HepG2 (cell line): ENCODE measurements around the gene SEMA3F. TPM values are rescaled to one million over a fixed set of nuclear protein-coding genes. Genes with fewer than 3 reads are reported as not detected.

Source experiments
- ATF7-NPFF ChIP-seq: sonication (generic); formaldehyde crosslinking; IDR thresholded peaks from 2 replicates; pipeline ENCODE4 v1.8.1; 2023; ENCODE audit warnings: mild to moderate bottlenecking, low read depth, missing genetic modification reagents, moderate library complexity
- CEBPB ChIP-seq: IDR thresholded peaks from 2 replicates; pipeline ENCODE4 v1.6.1; 2011; ENCODE audit warnings: low read depth, low read length, improper control_type of control experiment, borderline replicate concordance
- MAF1 ChIP-seq: sonication (generic); formaldehyde crosslinking; IDR thresholded peaks from 2 replicates; pipeline ENCODE4 v1.5.0; 2020; ENCODE audit warnings: missing genetic modification reagents, borderline replicate concordance
- PHB2 ChIP-seq: fragments of 450-650 bp; IDR thresholded peaks from 2 replicates; pipeline ENCODE4 v1.6.1; 2018; ENCODE audit not compliant: partially characterized antibody
- RERE ChIP-seq: IDR thresholded peaks from 2 replicates; pipeline ENCODE4 v1.6.1; 2016; ENCODE audit warnings: low read depth, missing genetic modification reagents, missing compliant biosample characterization
- SYNCRIP ChIP-seq: fragments of 200-400 bp; formaldehyde crosslinking; IDR thresholded peaks from 2 replicates; pipeline ENCODE4 v1.6.1; 2018; ENCODE audit warnings: mild to moderate bottlenecking, low read depth, low read length; ENCODE audit not compliant: insufficient read depth
- THAP9 ChIP-seq: sonication (generic); formaldehyde crosslinking; IDR thresholded peaks from 2 replicates; pipeline ENCODE4; 2020; ENCODE audit warnings: missing genetic modification reagents, mild to moderate bottlenecking, borderline replicate concordance
- USF2 ChIP-seq, 2 experiments: sonication (generic) in 1 of 2; formaldehyde crosslinking in 1 of 2; IDR thresholded peaks; 2 replicates each; pipeline versions ENCODE4 v1.5.1 to v1.6.1; 2011 to 2020; ENCODE audit warnings: borderline replicate concordance in 1 of 2, low read depth in 1 of 2, low read length in 1 of 2, mild to moderate bottlenecking in 1 of 2, missing genetic modification reagents in 1 of 2, moderate library complexity in 1 of 2
- ZNF121 ChIP-seq: sonication (generic); formaldehyde crosslinking; IDR thresholded peaks from 2 replicates; pipeline ENCODE4 v1.5.0; 2020; ENCODE audit warnings: mild to moderate bottlenecking, missing genetic modification reagents
- ZNF280B ChIP-seq: sonication (generic); formaldehyde crosslinking; IDR thresholded peaks from 2 replicates; pipeline ENCODE4 v1.5.0; 2020; ENCODE audit warnings: missing genetic modification reagents, mild to moderate bottlenecking, borderline replicate concordance
- ZNF343 ChIP-seq: sonication (generic); formaldehyde crosslinking; IDR thresholded peaks from 2 replicates; pipeline ENCODE4 v1.4.0; 2020; ENCODE audit warnings: mild to moderate bottlenecking, missing genetic modification reagents
- ZNF530 ChIP-seq: sonication (generic); formaldehyde crosslinking; IDR thresholded peaks from 2 replicates; pipeline ENCODE4 v1.5.0; 2020; ENCODE audit warnings: low read depth, mild to moderate bottlenecking, missing genetic modification reagents
- ZNF746 ChIP-seq: sonication (generic); formaldehyde crosslinking; IDR thresholded peaks from 2 replicates; pipeline ENCODE4 v1.8.0; 2022; ENCODE audit warnings: mild to moderate bottlenecking, missing genetic modification reagents
- ZNF781 ChIP-seq: sonication (generic); formaldehyde crosslinking; IDR thresholded peaks from 2 replicates; pipeline ENCODE4 v1.5.1; 2020; ENCODE audit warnings: borderline replicate concordance, mild to moderate bottlenecking, missing genetic modification reagents; ENCODE audit errors: not compliant biosample characterization
- polyA plus RNA-seq, 8 experiments: library from polyadenylated mRNA; depleted of rRNA in 3 of 8; stranded (reverse) in 7 of 8; unstranded in 1 of 8; fragments of >200 nt; fragmentation: Illumina TruSeq in 4 of 8; extraction: Trizol in 4 of 8; gene quantifications; 2 replicates each; pipeline versions ENCODE4 v1.2.1 to v1.2.3, GENCODE V29; 2011 to 2016; ENCODE audit warnings: low read depth in 4 of 8, missing spikeins in 1 of 8, mixed read lengths in 1 of 8; ENCODE audit not compliant: insufficient read depth in 1 of 8
- total RNA-seq, 5 experiments: library from RNA; depleted of rRNA; stranded (reverse); fragments of >200 nt; fragmentation: Illumina TruSeq; extraction: Trizol; gene quantifications; 2 replicates each; pipeline ENCODE4 v1.2.3, GENCODE V29; 2016; ENCODE audit warnings: low read depth in 1 of 5

The SEMA3F gene
- total and polyA plus RNA-seq, 2 of the 13 experiments (the other 11 are each of a cell fraction or from before 2014, with no cell fraction given) = 7.6 to 17.2 TPM

GRCh38 chr3:50201573-50202315 lies 46.6 kb downstream of the SEMA3F start (continued):
- TF ChIP-seq RERE (CRISPR knock-in tag) = no peak
- TF ChIP-seq USF2 (IDR thresholded peaks at IDR 0.05; ENCODE audit: low read depth, low read length) = peak; percentile 35; the same call in 1 of the 2 replicates
- peak; percentile 83 for TF ChIP-seq USF2 (CRISPR knock-in tag; IDR thresholded peaks at IDR 0.05; ENCODE audit: borderline replicate concordance)
- TF ChIP-seq ATF7-NPFF (CRISPR knock-in tag) = 0 out of 2 replicates have a peak, but pooled peaks have one; percentile 7
- TF ChIP-seq ZNF343 (CRISPR knock-in tag) = no peak
- TF ChIP-seq ZNF781 (CRISPR knock-in tag) = no peak
- peak; percentile 100 for TF ChIP-seq ZNF121 (CRISPR knock-in tag)
- no peak for TF ChIP-seq SYNCRIP
- no peak for TF ChIP-seq CEBPB
- TF ChIP-seq THAP9 (CRISPR knock-in tag) = peak; percentile 13; the same call in 1 of the 2 replicates
- TF ChIP-seq ZNF280B (CRISPR knock-in tag) = peak; percentile 58
- TF ChIP-seq PHB2 = no peak
- no peak for TF ChIP-seq MAF1 (CRISPR knock-in tag)
- TF ChIP-seq ZNF530 (CRISPR knock-in tag) = no peak
- no peak for TF ChIP-seq ZNF746
